ENCODE measurements around the gene RPL6.

Gene RPL6

GRCh38 chr12:112381406-112381882 is 28.0 kb downstream of the RPL6 start:
- in situ Hi-C loops (cut with HindIII; ENCODE audit: low sequenced_read_pairs), result no loop called here

GRCh38 chr12:112380663-112381405 is 28.6 kb downstream of the RPL6 start:
- in situ Hi-C loops (cut with HindIII; ENCODE audit: low sequenced_read_pairs), result no loop called here

- in situ Hi-C loops (cut with HindIII; ENCODE audit: low sequenced_read_pairs), result no loop called here
Observed at GRCh38 chr12:112375105-112375504, 34.3 kb downstream of the RPL6 start.

- in situ Hi-C loops (cut with HindIII; ENCODE audit: low sequenced_read_pairs), result no loop called here
Observed at GRCh38 chr12:112374166-112374740, 35.2 kb downstream of the RPL6 start.

GRCh38 chr12:112370868-112371510 is 38.4 kb downstream of the RPL6 start:
- in situ Hi-C loops (cut with HindIII; ENCODE audit: low sequenced_read_pairs), result no loop called here

GRCh38 chr12:112370199-112370598 is 39.2 kb downstream of the RPL6 start:
- in situ Hi-C loops (cut with HindIII; ENCODE audit: low sequenced_read_pairs), result no loop called here

GRCh38 chr12:112368856-112369255 is 40.5 kb downstream of the RPL6 start:
- in situ Hi-C loops (cut with HindIII; ENCODE audit: low sequenced_read_pairs), result no loop called here

GRCh38 chr12:112367965-112368364 is 41.4 kb downstream of the RPL6 start:
- in situ Hi-C loops (cut with HindIII; ENCODE audit: low sequenced_read_pairs), result no loop called here

- in situ Hi-C loops (cut with HindIII; ENCODE audit: low sequenced_read_pairs), result no loop called here
Observed at GRCh38 chr12:112362310-112362709, 47.1 kb downstream of the RPL6 start.

GRCh38 chr12:112361271-112361670 is 48.1 kb downstream of the RPL6 start:
- in situ Hi-C loops (cut with HindIII; ENCODE audit: low sequenced_read_pairs), result no loop called here

GRCh38 chr12:112359290-112359689 is 50.1 kb downstream of the RPL6 start:
- in situ Hi-C loops (cut with HindIII; ENCODE audit: low sequenced_read_pairs), result no loop called here

GRCh38 chr12:112357214-112357613 is 52.2 kb downstream of the RPL6 start:
- in situ Hi-C loops (cut with HindIII; ENCODE audit: low sequenced_read_pairs), result no loop called here

Data from endothelial cell of hepatic sinusoid (primary cell).